Ascending aorta (tissue), 2 donors: ENCODE results near the gene TM4SF20. TPM values are rescaled to one million over a fixed set of nuclear protein-coding genes. Genes with fewer than 3 reads are reported as not detected.

Experiments used
- DNase-seq, 2 donors: peaks; one replicate each; pipeline ENCODE4 v3.0.0-alpha.2; 2019; ENCODE audit warnings: low spot score in 2 of 2
- H3K27ac ChIP-seq, 2 donors: fragments of 200-600 bp; sonication (generic); one replicate each; pipeline ENCODE4 v1.5.1; 2016 to 2017; ENCODE audit warnings: mild to moderate bottlenecking in 1 of 2
- H3K27me3 ChIP-seq: fragments of 200-600 bp; sonication (generic); one replicate; pipeline ENCODE4 v1.5.1; 2017
- H3K36me3 ChIP-seq, 2 donors: fragments of 200-600 bp; sonication (generic); one replicate each; pipeline ENCODE4 v1.5.1; 2016
- H3K4me1 ChIP-seq, 2 donors: fragments of 200-600 bp; sonication (generic); one replicate each; pipeline ENCODE4 v1.5.1; 2016 to 2017; ENCODE audit warnings: mild to moderate bottlenecking in 1 of 2
- H3K4me3 ChIP-seq, 2 donors: fragments of 200-600 bp; sonication (generic); one replicate each; pipeline ENCODE4 v1.5.1; 2016 to 2017; ENCODE audit warnings: mild to moderate bottlenecking in 1 of 2
- H3K9me3 ChIP-seq, 2 donors: fragments of 200-600 bp; sonication (generic); one replicate each; pipeline ENCODE4 v1.5.1; 2016
- intact Hi-C: fragments of 100-400 bp; cut with DNase I; formaldehyde crosslinking; loops from one replicate; pipeline ENCODE4 v1.15.1; 2023
- total RNA-seq: library from RNA; depleted of rRNA; stranded (reverse); fragments of >200 nt; gene quantifications from one replicate; pipeline ENCODE4 v1.1.0, GENCODE V29; 2016
- TF ChIP-seq, protein P1 (sequence below), 3 experiments: fragments of 200-600 bp in 2 of 3; fragments of 450-650 bp in 1 of 3; sonication (generic) in 2 of 3; IDR thresholded peaks; one replicate each; pipeline ENCODE4 v1.5.1; 2016 to 2019; ENCODE audit warnings: antibody characterized with exemption in 3 of 3, mild to moderate bottlenecking in 1 of 3, moderate library complexity in 1 of 3

TM4SF20 gene
- total RNA-seq, 1 donor from 2014 or later, result not detected

DNA sequence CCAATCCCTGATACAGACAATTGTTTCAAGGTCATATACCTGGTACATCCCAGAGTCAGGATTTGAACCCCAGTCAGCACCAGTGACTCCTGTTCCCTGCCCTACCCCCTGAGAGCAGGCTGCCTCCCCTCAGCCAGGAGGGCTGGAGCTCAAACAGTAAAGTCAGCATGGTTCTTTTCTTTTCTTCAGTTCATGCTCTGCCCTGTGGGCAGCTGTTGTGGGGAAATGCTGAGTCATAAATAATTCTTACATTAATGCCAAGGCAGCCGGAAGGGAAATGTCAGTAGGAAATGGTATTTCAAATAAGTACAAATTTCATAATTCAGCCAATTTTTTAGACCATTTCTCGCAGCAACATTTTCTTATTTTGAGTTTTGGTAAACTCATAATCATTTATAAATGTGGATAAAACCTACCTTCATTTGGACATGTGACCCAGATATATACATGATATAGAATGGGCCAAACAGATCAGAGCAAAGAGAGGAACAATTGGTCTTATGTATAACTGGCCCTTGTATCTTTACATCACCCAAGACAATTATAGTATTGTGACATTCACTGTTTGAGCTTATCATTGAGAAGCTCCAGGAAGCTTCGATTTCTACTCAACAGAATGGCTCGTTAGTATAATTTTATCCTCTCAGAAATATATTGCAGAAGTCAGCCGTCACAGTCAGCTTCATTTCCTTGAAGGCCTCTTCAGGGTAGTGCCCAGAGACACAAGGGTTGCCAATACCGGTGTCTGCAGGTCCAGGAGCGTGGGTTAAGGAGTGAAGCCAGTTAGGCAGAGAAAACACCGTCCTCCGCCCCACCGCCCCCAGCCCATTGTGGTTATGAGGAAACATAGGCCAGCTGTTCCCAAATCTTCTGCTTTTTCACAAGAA is 36.7 kb upstream of the TM4SF20 start:
- intact Hi-C loops, result no loop called here

DNA sequence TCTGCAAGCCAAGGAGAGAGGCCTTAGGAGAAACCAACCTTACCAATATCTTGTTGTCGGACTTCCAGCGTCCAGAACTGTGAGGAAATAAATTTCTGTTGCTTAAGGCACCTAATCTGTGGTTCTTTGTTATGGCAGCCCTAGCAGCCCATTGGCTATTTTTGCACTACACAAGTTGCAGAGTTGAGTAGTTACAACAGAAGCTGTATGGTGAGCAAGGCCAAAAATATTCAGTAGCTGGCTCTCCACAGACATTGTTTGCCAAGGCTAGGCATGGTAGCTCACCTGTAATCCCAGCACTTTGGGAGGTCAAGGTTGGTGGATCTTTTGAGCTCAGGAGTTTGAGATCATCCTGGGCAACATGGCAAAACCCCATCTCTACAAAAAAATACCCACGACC is 35.7 kb upstream of the TM4SF20 start:
- Histone ChIP-seq H3K9me3 (no peaks in the 10 kb centered on the region), H3K27me3 (no peaks in the 10 kb centered on the region), H3K27ac (peak overlapping the region in 1 of 2 donors; percentile 57), H3K4me3 (no peak overlapping the region), H3K4me1 (peaks cover 0 to 6% of the 10 kb centered on the region in 2 donors), H3K36me3 (no peaks in the 10 kb centered on the region)
- no peak for DNase-seq
- TF ChIP-seq, protein P1, sequence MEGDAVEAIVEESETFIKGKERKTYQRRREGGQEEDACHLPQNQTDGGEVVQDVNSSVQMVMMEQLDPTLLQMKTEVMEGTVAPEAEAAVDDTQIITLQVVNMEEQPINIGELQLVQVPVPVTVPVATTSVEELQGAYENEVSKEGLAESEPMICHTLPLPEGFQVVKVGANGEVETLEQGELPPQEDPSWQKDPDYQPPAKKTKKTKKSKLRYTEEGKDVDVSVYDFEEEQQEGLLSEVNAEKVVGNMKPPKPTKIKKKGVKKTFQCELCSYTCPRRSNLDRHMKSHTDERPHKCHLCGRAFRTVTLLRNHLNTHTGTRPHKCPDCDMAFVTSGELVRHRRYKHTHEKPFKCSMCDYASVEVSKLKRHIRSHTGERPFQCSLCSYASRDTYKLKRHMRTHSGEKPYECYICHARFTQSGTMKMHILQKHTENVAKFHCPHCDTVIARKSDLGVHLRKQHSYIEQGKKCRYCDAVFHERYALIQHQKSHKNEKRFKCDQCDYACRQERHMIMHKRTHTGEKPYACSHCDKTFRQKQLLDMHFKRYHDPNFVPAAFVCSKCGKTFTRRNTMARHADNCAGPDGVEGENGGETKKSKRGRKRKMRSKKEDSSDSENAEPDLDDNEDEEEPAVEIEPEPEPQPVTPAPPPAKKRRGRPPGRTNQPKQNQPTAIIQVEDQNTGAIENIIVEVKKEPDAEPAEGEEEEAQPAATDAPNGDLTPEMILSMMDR (IDR thresholded peaks at IDR 0.05), result no peak
- intact Hi-C loops, result no loop called here

More for the DNA sequence above, 36.7 kb upstream of the TM4SF20 start:
- peak in 1 of 2 donors; percentile 71 for DNase-seq
- H3K36me3 ChIP-seq, result no peaks in the 10 kb centered on the region
- no peak overlapping the region for H3K4me3 ChIP-seq
- peaks cover 0 to 6% of the 10 kb centered on the region in 2 donors for H3K4me1 ChIP-seq
- H3K27me3 ChIP-seq, result no peaks in the 10 kb centered on the region
- no peaks in the 10 kb centered on the region for H3K9me3 ChIP-seq
- peak overlapping the region; percentile 47 to 57 for H3K27ac ChIP-seq
- TF ChIP-seq, protein P1 (IDR thresholded peaks at IDR 0.05), result no peak

DNA sequence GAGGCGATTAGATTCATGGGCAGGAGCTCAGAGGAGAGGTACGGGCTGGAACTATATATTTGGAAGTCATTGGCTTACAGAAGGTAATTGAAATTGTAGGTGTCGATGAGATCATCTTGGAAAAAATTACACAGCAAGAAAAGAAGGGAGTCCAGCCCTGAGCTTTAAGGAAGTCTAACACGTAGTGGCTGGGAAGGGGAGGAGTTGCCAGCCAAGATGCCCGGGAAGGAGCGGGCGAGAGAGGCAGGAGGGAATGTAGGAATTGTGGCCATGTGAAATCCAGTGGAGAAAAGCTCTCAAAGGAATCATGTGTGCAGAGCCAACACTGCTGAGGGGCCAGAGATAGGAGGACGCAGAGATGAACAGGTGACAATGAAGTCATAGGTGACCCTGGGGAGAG is 34.3 kb upstream of the TM4SF20 start:
- intact Hi-C loops, result no loop called here
- Histone ChIP-seq H3K9me3 (no peaks in the 10 kb centered on the region), H3K27me3 (no peaks in the 10 kb centered on the region), H3K4me3 (no peak overlapping the region), H3K36me3 (no peaks in the 10 kb centered on the region), H3K4me1 (peaks cover 0 to 6% of the 10 kb centered on the region in 2 donors), H3K27ac (no peak overlapping the region)
- TF ChIP-seq, protein P1 (IDR thresholded peaks at IDR 0.05), result no peak
- DNase-seq, result no peak

DNA sequence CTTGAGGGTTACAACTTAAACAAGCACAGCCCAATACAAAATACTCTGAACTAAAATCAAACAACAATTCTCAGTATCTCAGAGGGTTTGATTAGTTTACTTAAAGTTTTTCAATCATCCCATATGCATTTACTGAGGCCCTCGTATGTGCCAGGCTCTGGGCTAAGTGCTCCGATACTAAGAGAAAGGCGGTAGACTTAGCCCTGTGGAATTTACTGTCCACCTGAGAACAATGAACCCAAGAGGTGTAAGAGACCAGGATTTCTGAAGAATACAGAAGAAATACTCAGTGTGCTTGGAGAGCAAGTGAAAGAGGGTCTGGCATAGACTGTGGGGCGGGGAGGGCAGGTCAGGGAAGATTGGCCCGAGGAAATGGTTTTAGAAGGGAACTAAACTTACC is 33.8 kb upstream of the TM4SF20 start:
- Histone ChIP-seq H3K27ac (no peak overlapping the region), H3K36me3 (no peaks in the 10 kb centered on the region), H3K9me3 (no peaks in the 10 kb centered on the region), H3K27me3 (no peaks in the 10 kb centered on the region), H3K4me3 (no peak overlapping the region), H3K4me1 (peaks cover 0 to 6% of the 10 kb centered on the region in 2 donors)
- no peak for DNase-seq
- TF ChIP-seq, protein P1 (IDR thresholded peaks at IDR 0.05), result no peak
- intact Hi-C loops, result no loop called here

DNA sequence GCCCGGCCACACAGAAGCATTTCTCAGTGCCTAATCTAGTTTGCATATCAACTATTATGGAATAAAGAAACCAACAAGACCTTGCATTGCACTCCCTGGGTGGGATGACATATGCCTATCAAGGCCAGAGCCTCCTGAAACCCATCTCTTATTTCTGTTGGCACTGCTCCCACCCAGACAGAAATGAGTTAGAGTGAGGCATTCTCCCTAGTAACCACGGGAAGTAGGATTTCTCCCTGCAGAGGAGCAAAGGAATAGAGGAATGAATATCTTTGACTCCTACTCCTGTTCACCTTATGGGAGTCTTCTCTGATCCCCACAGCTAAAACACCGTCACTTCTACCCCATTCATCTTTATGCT is 32.9 kb upstream of the TM4SF20 start:
- Histone ChIP-seq H3K4me3 (no peak overlapping the region), H3K27me3 (no peaks in the 10 kb centered on the region), H3K27ac (no peak overlapping the region), H3K36me3 (no peaks in the 10 kb centered on the region), H3K9me3 (no peaks in the 10 kb centered on the region), H3K4me1 (peaks cover 0 to 10% of the 10 kb centered on the region in 2 donors)
- intact Hi-C loops, result no loop called here
- no peak for DNase-seq
- TF ChIP-seq, protein P1 (IDR thresholded peaks at IDR 0.05), result no peak
